HCEC 1CT (cell line): Measurements from ENCODE around the gene VWDE.
"Not testable (repeated sequence)": the region's sequence is repeated elsewhere in the genome, so short reads cannot be mapped to it uniquely, and the experiment has no call there.

Experiments
- DNase-seq: peaks from one replicate; pipeline ENCODE4 v3.0.0-alpha.2; 2017

The VWDE gene

GRCh38 chr7:12401538-12402364 is 1.9 kb downstream of the VWDE start:
- DNase-seq: no peak

- DNase-seq: no peak
These were observed 5.5 kb downstream of the VWDE start for GRCh38 chr7:12398186-12398585.

GRCh38 chr7:12397671-12398070 is 6.0 kb downstream of the VWDE start:
- DNase-seq: no peak

GRCh38 chr7:12396670-12397069 is 7.0 kb downstream of the VWDE start:
- DNase-seq: not testable (repeated sequence)

- DNase-seq: no peak
These were observed 11.6 kb downstream of the VWDE start for GRCh38 chr7:12391922-12392615.

- peak; percentile 65 for DNase-seq
These were observed 14.5 kb downstream of the VWDE start for GRCh38 chr7:12389089-12389700.

GRCh38 chr7:12386313-12386740 is 17.3 kb downstream of the VWDE start:
- no peak for DNase-seq

- DNase-seq: no peak
These were observed 18.3 kb downstream of the VWDE start for GRCh38 chr7:12385364-12385786.

- DNase-seq: no peak
These were observed 20.3 kb downstream of the VWDE start for GRCh38 chr7:12383377-12383776.

- no peak for DNase-seq
These were observed 25.3 kb downstream of the VWDE start for GRCh38 chr7:12378389-12378788.

- DNase-seq: no peak
These were observed 26.3 kb downstream of the VWDE start for GRCh38 chr7:12377406-12377805.

- no peak for DNase-seq
These were observed 29.9 kb downstream of the VWDE start for GRCh38 chr7:12373580-12374263.

- no peak for DNase-seq
These were observed 33.4 kb downstream of the VWDE start for GRCh38 chr7:12370249-12370648.

GRCh38 chr7:12369756-12370155 is 33.9 kb downstream of the VWDE start:
- no peak for DNase-seq

- DNase-seq: no peak
These were observed 34.6 kb downstream of the VWDE start for GRCh38 chr7:12369072-12369471.

- no peak for DNase-seq
These were observed 42.7 kb downstream of the VWDE start for GRCh38 chr7:12360948-12361347.

- peak; percentile 55 for DNase-seq
These were observed 45.0 kb downstream of the VWDE start for GRCh38 chr7:12358694-12359093.

GRCh38 chr7:12357508-12357907 is 46.2 kb downstream of the VWDE start:
- no peak for DNase-seq

- DNase-seq: no peak
These were observed 51.8 kb downstream of the VWDE start for GRCh38 chr7:12351843-12352242.

- DNase-seq: no peak
These were observed 52.7 kb downstream of the VWDE start for GRCh38 chr7:12350971-12351370.

- DNase-seq: no peak
These were observed 66.6 kb downstream of the VWDE start for GRCh38 chr7:12337095-12337494.

- DNase-seq: no peak
These were observed 74.5 kb downstream of the VWDE start for GRCh38 chr7:12328888-12329770.
